HFF-Myc (cell line): ENCODE results near the gene FAM83F.

Experiments used
- DNase-seq: peaks from one replicate; pipeline ENCODE4 v3.0.0-alpha.2; 2011; ENCODE audit warnings: low read depth; ENCODE audit errors: extremely low read depth
- H3K4me3 ChIP-seq: replicated peaks from 2 replicates; pipeline ENCODE4 v1.5.1; 2011; ENCODE audit warnings: low read depth, mild to moderate bottlenecking, control low read depth, low read length
- CTCF ChIP-seq: IDR thresholded peaks from 2 replicates; pipeline ENCODE4 v1.5.1; 2012; ENCODE audit warnings: mild to moderate bottlenecking, low read depth, low read length, control low read depth; ENCODE audit errors: missing control alignments

Gene FAM83F

GRCh38 chr22:39995393-39996252 is 869 bp downstream of the FAM83F start:
- no peak for DNase-seq
- TF ChIP-seq CTCF, result no peak
- no peak overlapping the region for H3K4me3 ChIP-seq

GRCh38 chr22:39996732-39997131 is 2.0 kb downstream of the FAM83F start:
- DNase-seq, result no peak
- TF ChIP-seq CTCF, result no peak
- H3K4me3 ChIP-seq, result no peak overlapping the region

- no peak overlapping the region for H3K4me3 ChIP-seq
- TF ChIP-seq CTCF, result no peak
- DNase-seq, result no peak
Observed at GRCh38 chr22:39997421-39997820, 2.7 kb downstream of the FAM83F start.

- no peak for TF ChIP-seq CTCF
- H3K4me3 ChIP-seq, result no peak overlapping the region
- no peak for DNase-seq
Observed at GRCh38 chr22:39997939-39998726, 3.4 kb downstream of the FAM83F start.

- DNase-seq, result no peak
- TF ChIP-seq CTCF, result no peak
- H3K4me3 ChIP-seq, result no peak overlapping the region
Observed at GRCh38 chr22:39999144-39999757, 4.5 kb downstream of the FAM83F start.

GRCh38 chr22:40000171-40000570 is 5.4 kb downstream of the FAM83F start:
- no peak overlapping the region for H3K4me3 ChIP-seq
- DNase-seq, result no peak
- no peak for TF ChIP-seq CTCF
